ENCODE data around the gene ZNF267. TPM values are rescaled to one million over a fixed set of nuclear protein-coding genes. Genes with fewer than 3 reads are reported as not detected.

Gene ZNF267
- total RNA-seq, 1 experiment from 2014 or later: 24.2 TPM

GRCh38 chr16:31876951-31877828 is 3.6 kb downstream of the ZNF267 start:
- TF ChIP-seq CTCF (IDR thresholded peaks at IDR 0.05): no peak
- TF ChIP-seq, protein P1, sequence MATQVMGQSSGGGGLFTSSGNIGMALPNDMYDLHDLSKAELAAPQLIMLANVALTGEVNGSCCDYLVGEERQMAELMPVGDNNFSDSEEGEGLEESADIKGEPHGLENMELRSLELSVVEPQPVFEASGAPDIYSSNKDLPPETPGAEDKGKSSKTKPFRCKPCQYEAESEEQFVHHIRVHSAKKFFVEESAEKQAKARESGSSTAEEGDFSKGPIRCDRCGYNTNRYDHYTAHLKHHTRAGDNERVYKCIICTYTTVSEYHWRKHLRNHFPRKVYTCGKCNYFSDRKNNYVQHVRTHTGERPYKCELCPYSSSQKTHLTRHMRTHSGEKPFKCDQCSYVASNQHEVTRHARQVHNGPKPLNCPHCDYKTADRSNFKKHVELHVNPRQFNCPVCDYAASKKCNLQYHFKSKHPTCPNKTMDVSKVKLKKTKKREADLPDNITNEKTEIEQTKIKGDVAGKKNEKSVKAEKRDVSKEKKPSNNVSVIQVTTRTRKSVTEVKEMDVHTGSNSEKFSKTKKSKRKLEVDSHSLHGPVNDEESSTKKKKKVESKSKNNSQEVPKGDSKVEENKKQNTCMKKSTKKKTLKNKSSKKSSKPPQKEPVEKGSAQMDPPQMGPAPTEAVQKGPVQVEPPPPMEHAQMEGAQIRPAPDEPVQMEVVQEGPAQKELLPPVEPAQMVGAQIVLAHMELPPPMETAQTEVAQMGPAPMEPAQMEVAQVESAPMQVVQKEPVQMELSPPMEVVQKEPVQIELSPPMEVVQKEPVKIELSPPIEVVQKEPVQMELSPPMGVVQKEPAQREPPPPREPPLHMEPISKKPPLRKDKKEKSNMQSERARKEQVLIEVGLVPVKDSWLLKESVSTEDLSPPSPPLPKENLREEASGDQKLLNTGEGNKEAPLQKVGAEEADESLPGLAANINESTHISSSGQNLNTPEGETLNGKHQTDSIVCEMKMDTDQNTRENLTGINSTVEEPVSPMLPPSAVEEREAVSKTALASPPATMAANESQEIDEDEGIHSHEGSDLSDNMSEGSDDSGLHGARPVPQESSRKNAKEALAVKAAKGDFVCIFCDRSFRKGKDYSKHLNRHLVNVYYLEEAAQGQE (IDR thresholded peaks at IDR 0.05; ENCODE audit: insufficient read depth in 1 of 2, low read depth in 2 of 2, low read length in 1 of 2): no peak
- TF ChIP-seq POLR2AphosphoS5 (IDR thresholded peaks at IDR 0.05; ENCODE audit: low read depth, low read length): no peak
- no peak for TF ChIP-seq TCF7L2 (IDR thresholded peaks at IDR 0.05; ENCODE audit: low read depth, low read length)
- no peak for TF ChIP-seq SIN3A (IDR thresholded peaks at IDR 0.05; ENCODE audit: borderline replicate concordance, insufficient read depth, low read depth, low read length)
- ATAC-seq: peak; percentile 37
- POLR2A ChIA-PET: no interaction called here
- H3K9me3 ChIP-seq (ENCODE audit: control insufficient read depth, insufficient read depth, low read depth, low read length): peaks cover 48% of the 10 kb centered on the region; the same call in 1 of the 2 replicates
- peaks cover 3% of the 10 kb centered on the region for H3K36me3 ChIP-seq (ENCODE audit: control insufficient read depth, insufficient read depth, low read length)
- H3K27me3 ChIP-seq (ENCODE audit: control insufficient read depth, insufficient read depth, low read length): no peaks in the 10 kb centered on the region
- H3K4me1 ChIP-seq (ENCODE audit: control insufficient read depth, insufficient read depth, low read length): peaks cover 26% of the 10 kb centered on the region
- H3K27ac ChIP-seq (ENCODE audit: low read length): peak overlapping the region; percentile 40
- peak; percentile 58 for DNase-seq (ENCODE audit: low read depth, low spot score)
- no TSS peak for BruUV-seq (replicated peaks)
- intact Hi-C loops (cut with micrococcal nuclease; ENCODE audit: unreplicated experiment) (no loop called here), in situ Hi-C loops (cut with HindIII; ENCODE audit: low pct_unique_long_range_greater_than_20kb, low sequenced_read_pairs) (no loop called here)
- peak overlapping the region in 1 of 2 experiments; percentile 5; a peak in 1 of 4 replicates for H3K4me3 ChIP-seq (ENCODE audit: low read depth in 2 of 2, low read length in 2 of 2)
- CTCF ChIA-PET: no interaction called here

GRCh38 chr16:31877876-31878642 is 4.5 kb downstream of the ZNF267 start:
- Histone ChIP-seq H3K4me3 (ENCODE audit: low read depth in 2 of 2, low read length in 2 of 2) (no peak overlapping the region), H3K36me3 (ENCODE audit: control insufficient read depth, insufficient read depth, low read length) (peaks cover 3% of the 10 kb centered on the region), H3K4me1 (ENCODE audit: control insufficient read depth, insufficient read depth, low read length) (peaks cover 26% of the 10 kb centered on the region), H3K27ac (ENCODE audit: low read length) (no peak overlapping the region; the same call in 1 of the 2 replicates), H3K9me3 (ENCODE audit: control insufficient read depth, insufficient read depth, low read depth, low read length) (peaks cover 57% of the 10 kb centered on the region; the same call in 1 of the 2 replicates), H3K27me3 (ENCODE audit: control insufficient read depth, insufficient read depth, low read length) (no peaks in the 10 kb centered on the region)
- intact Hi-C loops (cut with micrococcal nuclease; ENCODE audit: unreplicated experiment) (no loop called here), in situ Hi-C loops (cut with HindIII; ENCODE audit: low pct_unique_long_range_greater_than_20kb, low sequenced_read_pairs) (no loop called here)
- DNase-seq (ENCODE audit: low read depth, low spot score): no peak
- ChIA-PET CTCF (no interaction called here), POLR2A (no interaction called here)
- ATAC-seq: no peak
- TF ChIP-seq CTCF (IDR thresholded peaks at IDR 0.05) (no peak), POLR2AphosphoS5 (IDR thresholded peaks at IDR 0.05; ENCODE audit: low read depth, low read length) (no peak), SIN3A (IDR thresholded peaks at IDR 0.05; ENCODE audit: borderline replicate concordance, insufficient read depth, low read depth, low read length) (no peak), TCF7L2 (IDR thresholded peaks at IDR 0.05; ENCODE audit: low read depth, low read length) (no peak)
- TF ChIP-seq, protein P1 (IDR thresholded peaks at IDR 0.05; ENCODE audit: insufficient read depth in 1 of 2, low read depth in 2 of 2, low read length in 1 of 2): no peak
- BruUV-seq (replicated peaks): no TSS peak
